GDM1 (cell line): ENCODE data around the gene ZNF598.

ENCODE experiments used
- DNase-seq: peaks from one replicate; lab custom pipeline; 2025; lab: John Stamatoyannopoulos, UW

ZNF598 gene

DNA sequence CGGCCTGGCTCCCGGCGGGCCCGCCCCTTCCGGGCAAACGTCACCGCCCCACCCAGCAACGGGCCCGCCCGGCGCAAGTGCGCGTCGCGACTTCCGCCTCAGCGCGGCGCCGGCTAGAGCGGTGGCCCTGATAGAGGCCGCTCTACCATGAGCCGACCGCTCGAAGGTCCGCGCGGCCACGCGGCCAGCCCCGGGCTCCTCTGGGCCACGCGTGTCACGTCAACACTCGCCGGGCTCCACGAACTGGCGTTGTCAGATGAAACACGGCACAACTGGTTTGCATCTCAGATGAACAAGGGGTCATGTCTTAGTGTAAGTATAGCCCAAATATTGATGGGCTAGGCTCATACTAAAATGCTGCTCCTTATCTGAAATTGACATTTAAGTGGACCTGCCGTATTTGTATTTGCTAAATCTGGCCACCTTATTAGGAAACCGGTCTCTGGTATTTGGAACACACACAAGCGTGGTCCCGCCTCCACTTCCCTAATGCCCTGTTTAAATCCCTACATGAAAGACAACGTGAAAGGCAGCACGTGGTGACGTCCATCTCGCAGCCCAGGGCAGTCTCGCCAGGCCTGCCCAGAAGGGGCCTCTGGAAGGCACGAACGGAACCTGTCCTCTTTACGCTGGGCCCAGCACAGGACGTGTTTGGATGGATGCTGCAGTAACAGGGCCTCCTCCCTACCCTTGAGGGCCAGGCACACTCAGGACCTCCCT lies at the start of gene ZNF598:
ZNF598 (minus strand) TSS at position 31 of the 720 bp plus-strand sequence.
- DNase-seq, result peak; percentile 84

DNA sequence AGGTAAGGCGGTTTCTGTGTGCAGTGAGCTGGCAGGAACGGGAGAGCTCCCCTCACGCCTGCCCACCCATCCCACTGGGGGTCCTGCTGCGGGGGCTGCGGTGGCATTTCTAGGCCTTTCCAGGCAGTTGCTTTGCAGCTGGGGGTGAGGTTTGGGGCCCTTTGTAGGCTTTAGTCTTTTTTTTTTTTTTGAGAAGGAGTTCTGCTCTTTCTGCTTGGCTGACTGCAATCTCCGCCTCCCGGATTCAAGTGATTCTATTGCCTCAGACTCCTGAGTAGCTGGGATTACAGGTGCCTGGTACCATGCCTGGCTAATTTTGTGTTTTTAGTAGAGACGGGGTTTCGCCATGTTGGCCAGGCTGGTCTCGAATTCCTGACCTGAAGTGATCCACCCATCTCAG lies 49.3 kb upstream of the ZNF598 start:
- DNase-seq, result no peak

DNA sequence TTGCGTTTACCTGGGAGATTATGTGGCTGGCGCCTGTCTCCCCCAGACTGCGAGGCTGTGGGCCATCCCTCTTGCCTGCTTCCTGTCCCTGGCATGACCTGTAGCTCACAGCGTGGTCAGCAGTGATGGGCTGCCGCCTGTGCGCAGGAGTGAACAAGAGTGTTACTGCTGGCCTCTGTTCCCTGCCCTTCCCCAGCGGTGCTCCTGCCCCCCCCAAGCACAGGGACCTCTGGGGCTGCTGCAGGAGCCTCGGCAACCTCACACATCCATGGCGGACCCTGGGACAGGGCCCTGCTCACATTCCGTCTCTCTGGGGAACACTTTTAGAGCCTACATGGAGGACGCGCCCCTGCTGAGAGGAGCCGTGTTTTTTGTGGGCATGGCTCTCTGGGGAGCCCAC lies 48.8 kb upstream of the ZNF598 start:
- DNase-seq, result no peak

DNA sequence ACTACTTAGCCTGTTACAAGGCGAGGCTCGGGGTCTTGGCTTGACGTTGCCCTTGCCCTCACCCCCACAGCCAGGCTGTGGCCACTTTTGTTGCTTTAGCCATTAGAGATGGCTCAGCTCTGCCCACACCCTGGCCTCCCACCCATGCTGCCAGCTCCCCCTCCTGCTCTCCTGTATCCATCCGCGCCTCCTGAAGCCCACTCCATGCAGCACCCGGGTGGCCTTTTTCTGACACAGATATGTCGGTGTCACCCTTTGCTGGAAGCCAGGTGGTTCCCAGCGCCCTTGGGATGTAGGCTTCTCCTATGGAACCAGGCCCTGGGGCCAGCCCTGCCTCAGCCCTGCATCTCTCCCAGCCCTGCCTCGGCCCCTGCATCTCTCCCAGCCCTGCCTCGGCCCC lies 47.8 kb upstream of the ZNF598 start:
- DNase-seq, result no peak

DNA sequence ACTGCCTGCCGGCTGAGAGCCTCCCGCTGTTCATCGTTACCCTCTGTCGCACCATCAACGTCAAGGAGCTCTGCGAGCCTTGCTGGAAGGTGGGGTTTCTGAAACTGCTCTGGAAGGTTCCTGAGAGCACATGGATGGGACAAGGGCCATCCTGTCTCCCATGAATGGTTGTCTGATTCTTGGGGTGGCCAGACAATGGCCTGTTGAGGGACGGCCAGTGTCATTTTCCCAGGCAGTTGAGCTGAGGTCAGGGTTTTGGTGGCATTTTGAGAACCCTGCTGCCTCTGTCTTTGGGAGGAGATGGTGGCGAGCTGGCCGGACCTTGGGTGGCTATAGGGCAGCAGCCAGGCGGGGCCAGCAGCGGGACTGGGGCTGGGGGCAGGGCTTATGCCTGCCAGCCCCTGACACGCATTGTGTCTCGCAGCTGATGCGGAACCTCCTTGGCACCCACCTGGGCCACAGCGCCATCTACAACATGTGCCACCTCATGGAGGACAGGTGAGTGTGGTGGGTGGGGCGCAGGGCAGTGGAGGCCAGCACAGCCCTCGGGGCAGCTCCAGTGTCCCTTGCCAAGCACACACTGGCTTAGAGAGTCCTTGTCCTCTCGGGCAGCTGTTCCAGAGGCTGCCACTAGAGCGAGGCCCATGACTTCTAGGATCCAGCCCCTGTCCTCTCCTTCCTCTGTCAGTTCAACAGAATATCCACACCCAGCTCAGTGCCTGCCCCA lies 47.2 kb upstream of the ZNF598 start:
- DNase-seq, result peak; percentile 4

DNA sequence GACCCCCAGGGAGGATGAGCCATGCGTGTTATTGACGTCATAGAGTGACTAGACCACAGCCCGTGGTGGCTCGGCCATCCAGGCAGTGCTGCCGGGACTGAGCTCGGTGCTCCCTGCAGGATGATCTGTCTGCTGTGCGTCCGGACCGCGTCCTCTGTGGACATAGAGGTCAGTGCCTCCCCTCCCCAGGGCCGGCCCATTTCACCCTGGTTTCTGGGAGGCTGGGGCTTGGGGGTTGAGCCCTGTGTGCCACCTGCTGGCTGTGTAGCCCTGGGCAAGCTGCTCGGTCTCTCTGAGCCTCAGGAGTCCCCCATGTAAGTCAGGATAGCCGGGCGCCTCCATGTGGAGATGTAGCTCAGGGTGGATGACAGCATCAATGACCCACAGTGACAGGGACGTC lies 46.5 kb upstream of the ZNF598 start:
- no peak for DNase-seq

DNA sequence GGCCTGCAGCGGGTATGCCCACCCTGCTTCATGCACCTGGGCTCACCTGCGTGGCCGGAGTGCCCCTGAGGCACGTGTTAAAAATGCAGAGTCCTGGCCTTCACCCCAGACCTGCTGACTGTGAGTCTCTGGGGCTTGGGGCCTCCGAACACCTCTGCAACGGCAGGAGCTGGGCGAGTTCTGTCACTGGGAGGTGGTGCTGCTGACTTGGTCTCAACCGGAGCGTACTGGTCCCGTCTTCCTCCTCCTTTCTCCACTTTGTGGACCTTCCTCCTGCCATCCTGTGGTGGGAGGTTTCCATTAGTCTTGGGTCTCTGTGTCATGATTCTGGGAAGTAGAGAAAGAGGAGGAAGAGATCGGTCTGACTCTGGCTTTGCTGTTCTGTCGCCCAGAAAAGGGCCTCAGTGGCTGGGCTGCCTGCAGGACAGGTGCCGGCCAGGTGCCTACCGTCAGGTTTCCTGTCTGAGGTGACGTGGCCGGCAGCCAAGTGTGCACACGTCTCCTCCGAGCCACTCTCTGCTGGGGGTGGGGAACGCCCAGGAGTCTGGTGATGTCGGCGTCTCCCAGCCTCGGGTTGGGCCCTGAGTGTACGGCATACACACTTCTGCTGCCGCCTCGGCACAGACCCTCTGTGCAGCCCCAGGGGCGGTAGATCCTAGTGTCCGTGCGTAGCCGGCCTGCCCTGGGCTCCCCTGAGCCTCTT lies 45.1 kb upstream of the ZNF598 start:
- DNase-seq, result no peak

DNA sequence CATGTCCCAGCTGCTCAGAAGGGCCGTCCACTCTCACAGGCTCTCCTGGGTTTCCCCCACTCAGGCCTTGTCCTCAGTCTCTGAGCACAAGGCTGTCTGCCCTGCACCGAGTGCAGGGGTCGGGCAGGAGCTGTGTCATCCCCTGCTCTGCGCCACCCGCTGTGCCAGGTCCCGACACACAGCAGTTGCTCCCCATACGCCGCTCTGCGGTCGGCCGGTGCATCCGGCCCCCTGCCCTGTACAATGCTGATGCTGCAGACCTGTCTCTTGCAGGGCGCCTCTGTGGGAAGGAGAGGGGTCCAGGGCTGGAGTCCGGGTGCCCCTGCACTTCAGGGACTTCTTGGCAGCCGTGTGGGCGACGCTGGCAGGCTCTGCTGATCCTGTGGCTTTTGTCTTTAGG lies 44.3 kb upstream of the ZNF598 start:
- DNase-seq, result no peak

DNA sequence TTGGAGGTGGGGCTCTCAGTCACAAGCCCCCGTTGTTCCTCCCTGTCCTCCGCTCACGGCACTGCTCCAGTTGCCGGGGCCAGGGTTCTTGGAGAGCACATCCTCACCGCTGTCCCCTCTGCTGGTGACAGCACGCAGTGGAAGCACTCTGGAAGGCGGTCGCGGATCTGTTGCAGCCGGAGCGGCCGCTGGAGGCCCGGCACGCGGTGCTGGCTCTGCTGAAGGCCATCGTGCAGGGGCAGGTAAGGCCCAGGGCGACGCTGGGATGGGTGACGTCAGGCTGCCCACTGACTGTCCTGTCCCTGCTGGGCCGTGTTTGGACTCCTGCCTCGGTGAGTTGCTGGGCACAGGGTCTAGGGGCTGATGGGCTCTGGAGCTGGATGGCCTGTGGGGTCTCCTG lies 43.6 kb upstream of the ZNF598 start:
- no peak for DNase-seq

DNA sequence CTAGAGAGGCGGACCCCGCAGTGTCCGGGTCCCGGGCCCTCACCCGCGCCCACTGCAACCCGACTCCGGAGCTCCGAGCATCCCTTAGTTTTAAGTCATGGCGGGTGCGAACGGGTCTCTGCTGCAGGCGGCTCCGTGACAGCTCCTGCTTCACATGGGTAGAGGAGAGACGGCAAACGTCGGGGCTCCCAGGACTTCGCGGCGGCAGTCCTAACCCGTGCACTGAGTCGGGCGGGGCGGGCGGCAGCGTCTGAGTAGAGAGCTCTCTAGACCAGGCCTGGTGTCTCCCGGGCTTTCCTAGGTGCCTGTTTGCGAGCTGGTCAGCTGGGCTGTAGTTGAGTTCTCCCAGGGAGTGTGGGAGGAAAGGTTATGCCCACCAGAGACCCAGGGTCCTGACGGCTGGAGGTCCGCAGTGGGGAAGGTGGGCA lies 38.5 kb upstream of the ZNF598 start:
- no peak for DNase-seq

DNA sequence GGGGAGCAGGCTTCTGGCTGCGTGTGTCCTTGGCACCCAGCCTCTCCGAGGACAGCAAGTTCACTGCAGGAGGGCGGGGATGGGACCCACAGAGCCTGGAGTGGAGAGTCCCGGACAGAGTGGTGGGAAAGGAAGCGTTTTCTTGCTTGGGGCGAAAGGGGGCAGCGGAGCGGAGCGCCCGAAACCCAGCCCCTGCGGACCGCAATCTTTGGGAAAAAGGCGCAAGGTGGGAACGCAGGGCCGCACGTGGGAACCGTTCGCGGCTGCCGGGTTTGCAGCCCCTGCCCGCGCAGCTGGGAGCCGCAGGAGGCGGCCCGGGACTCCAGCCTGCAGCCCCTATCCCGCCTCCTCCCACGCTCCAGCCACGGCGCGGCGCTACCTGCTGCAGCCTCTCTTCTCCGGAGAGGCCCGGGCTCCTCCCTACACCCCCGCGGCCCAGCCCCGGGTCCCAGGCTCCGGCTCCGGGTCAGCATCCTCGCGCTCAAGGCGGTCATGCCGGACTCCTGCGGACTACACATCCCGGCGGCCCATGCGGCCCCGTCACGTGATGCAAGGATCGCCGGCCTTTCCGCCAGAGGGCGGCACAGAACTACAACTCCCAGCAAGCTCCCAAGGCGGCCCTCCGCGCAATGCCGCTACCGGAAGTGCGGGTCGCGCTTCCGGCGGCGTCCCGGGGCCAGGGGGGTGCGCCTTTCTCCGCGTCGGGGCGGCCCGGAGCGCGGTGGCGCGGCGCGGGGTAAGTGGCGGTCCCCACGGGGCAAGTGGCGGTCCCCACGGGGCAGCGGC lies 37.9 kb upstream of the ZNF598 start, which contains the start of the genes NTHL1 and TSC2:
NTHL1 (minus strand) TSS at position 505 of the 786 bp plus-strand sequence; CDS start at position 494, 11 bp downstream.
TSC2 (plus strand) TSS at position 656 of the 786 bp plus-strand sequence. CDS start 631 bp downstream, outside the sequence.
- DNase-seq, result peak; percentile 89

DNA sequence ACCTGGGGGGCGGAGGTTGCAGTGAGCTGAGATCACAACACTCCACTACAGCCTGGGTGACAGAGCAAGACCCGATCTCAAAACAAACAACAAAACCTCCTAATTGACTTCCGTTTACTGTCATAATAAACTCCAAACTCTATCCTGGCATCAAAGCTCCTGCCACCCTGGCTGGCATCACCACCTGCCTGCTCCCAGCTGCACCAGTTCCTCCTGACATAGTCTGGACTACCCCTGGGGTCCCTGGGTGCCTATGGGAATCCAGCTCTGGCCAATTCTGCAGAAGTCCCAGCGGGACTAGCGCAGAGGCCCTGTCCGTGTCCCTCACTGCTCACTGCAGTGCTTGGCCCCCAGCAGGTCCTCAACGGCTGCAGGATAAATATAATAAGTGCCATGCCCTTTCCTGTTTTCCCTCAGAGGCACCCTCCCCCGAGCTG lies 37.3 kb upstream of the ZNF598 start:
- no peak for DNase-seq

DNA sequence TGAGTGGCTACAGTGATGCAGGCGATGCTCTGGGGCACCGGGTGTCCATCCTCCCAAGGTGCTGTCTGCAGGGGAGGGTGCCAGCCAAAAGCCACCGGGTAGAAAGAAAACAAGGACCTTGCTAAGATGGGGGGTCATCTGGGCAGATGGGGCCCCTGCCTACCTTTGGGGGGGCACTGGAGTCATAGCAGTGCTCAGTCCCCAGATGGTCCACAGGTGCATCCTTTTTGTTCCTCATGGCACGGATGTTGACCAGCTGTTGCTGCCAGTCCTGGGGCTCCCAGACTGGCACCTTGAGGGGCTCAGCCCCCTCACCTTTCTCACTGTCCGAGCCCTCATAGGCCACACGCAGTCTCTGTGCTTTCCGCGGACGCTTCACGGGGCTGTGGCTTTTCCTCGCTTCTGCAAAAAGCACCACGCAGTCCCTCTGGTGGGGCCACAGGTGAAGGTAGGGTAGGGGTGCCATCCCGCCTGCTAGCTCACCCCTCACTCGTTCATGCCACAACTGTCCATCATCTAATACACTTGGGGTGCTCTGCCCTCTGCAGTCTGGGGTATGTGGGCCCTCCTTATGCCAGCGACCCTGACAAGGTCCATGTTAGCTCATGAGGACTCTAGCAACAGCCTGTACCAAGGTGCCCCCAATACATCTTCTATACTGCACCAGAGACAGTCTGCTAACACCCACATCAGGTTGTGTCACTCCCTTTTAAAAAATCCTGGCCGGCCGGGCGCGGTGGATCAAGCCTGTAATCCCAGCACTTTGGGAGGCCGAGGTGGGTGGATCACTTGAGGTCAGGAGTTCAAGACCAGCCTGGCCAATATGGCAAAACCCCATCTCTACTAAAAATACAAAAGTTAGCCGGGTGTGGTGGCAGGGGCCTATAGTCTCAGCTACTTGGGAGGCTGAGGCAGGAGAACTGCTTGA lies 36.6 kb upstream of the ZNF598 start:
- DNase-seq, result no peak

DNA sequence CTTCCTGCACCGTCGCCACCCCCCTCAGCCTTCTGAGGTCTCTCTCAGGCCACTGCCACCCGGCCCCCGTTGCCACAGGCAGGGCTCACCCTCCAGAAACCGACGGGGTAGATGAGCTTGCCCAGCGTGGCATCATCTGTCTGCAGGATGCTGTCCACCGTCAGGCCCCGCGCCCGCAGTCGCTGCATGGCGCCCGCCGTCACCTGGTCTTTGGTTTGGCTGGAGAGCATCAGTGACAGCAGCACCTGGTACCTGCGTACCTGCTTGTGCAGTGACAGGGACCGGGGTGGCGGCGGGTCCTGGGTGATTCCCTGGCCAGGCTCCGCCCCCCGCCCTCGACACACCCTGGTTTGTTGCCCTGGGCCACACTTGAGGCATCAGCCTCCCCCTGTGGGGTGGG lies 34.9 kb upstream of the ZNF598 start:
- DNase-seq, result no peak

DNA sequence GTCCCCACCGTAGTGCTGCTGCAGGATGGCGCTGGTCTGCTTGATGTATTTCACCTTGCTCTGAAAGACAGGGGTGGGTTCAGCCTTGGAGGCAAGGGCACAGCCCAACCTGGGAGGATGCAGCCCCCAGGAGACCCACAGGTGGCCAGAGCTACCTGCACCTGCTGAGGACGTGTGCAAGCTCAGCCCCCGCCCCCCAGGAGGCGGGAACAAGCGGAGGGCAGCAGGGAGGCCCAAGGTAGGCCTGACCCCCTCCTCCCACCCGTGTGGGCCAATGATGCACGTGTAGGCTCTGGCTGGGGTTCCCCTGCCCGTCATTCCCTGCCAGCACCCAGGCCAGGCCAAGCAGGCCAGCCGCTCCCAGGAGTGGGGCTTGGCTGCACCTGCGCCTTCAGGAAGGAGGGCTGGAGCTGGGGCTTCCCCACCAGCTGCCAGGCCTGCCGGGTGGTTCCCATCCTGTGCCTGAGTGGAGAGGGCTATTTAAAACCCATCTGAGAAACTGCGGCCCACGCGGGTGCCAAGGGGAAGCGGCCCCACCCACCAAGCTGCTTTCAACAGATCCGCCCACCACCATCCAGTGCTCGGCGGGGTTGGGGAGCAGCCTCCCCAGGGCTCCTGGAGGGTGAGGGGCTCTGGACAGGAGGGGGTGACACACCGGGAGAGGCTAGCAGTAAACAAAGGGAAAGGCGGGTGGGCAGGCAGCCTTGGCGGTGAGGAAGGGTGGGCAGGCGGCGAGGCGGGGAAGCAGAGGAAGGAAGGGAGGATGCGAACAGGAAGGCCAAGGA lies 34.2 kb upstream of the ZNF598 start:
- no peak for DNase-seq

DNA sequence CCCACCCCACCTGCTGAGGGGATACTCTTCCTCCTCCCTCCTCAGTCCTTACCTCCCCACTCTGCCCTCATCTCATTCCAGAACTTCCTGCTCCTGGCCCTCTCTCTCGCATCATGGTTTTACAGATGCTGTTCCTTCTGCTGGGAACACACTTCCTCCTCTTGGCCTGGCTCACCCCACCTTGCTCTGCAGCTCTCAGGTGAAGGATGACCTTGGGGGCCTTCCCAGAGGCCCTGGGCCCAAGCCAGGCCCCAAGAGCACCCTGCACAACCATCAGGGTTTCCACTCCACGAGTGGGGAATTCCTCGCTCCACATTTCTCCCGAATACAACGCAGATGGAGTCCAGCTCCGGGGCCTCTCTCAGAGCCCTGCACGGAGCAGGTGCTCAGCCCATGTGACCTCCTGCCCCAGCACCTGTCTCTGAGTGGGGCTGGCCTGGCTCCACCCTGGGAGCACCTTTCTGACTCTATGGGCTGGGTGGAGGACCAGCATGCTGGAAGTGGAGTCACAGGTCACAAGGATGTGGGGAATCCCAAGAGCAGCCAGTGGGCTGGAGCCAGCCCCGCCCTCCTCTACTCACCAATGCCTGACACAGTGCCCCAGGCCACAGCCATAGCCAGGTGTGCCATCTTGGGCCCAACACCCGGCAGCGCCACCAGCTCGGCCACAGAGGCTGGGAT lies 33.5 kb upstream of the ZNF598 start:
- DNase-seq, result no peak

DNA sequence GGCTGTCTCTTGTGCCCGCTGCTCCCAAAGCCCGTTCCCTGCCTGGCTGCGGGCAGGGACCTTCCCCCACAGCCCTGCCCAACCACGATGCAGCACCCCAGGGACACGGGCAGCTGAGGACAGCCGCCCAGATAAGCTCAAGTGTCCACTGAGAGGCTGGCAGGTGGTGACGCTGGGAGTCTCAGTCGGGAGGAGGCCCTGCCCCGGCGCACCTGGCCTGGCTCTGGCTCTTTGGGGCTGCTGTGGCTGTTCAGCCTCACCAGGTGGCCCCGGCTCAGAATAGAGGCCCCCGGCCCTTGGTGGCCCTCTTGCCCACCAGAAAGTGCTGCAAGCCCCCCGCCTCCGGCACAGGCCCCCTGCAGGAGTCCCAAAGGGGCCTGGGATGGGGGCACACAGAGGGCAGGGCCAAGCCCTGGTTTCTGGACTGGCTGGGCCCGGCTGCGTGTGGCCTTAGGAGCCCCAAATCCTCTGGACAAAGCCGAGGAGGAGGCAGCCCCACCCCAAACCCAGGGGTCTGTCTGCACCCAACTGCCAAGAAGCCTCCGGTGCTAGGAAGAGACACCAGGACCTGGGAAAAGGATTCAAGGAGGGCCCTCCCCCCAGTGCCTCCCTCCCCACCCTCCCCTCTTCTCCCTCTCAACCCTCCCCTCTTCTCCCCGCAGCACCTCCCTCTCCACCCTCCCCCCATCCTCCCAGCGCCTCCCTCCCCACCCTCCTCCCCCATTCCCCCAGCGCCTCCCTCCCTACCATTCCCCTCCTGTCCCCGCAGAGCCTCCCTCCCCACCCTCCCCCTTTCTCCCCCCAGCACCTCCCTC lies 32.8 kb upstream of the ZNF598 start:
- no peak for DNase-seq

DNA sequence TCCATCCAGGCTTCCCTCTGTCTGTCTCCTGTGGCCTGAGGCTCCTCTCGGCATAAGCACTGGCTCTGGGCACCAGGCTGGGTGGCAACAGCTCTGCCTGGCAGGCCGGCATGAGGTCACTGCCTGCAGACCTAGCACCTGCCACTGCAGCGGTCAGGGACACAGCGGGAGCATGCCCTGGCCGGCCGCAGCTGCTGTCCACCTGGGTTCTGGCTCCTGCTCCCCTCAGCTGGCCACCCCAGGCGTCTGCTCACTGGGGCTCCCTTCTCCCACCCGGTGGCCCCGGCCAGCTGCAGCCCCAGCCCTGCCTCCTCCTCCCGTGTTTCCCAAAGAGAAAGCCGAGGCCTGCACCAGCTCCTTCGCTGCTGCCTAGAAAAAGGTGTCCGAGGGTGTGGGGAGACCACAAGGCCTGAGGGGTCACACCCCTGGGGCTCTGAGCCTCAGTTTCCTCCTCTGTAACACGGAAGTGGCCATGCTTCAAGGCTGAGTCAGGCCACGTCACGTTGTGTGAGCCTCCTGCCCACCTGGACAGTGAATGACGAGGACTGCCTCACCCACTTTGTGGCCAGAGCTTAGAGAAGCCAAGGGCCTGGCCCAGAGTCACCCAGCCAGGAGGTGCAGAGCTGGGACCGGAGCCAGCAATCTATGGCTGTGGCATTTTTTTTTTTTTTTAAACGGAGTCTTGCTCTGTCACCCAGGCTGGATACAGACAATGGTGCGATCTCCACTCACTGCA lies 31.3 kb upstream of the ZNF598 start:
- no peak for DNase-seq
